Astrocyte (in vitro differentiated cells and primary cell): ENCODE data around the gene PTPRF.

ENCODE experiments used
- EZH2 ChIP-seq: IDR thresholded peaks from 2 replicates; pipeline ENCODE4 v1.6.1; 2012; ENCODE audit warnings: mild to moderate bottlenecking, low read length, inconsistent platforms; ENCODE audit not compliant: insufficient read depth
- TF ChIP-seq, protein P1 (sequence below): IDR thresholded peaks from 2 replicates; pipeline ENCODE4 v1.5.1; 2011; ENCODE audit warnings: low read depth, mild to moderate bottlenecking, inconsistent platforms, low read length, moderate library complexity; ENCODE audit not compliant: insufficient read depth

DNA sequence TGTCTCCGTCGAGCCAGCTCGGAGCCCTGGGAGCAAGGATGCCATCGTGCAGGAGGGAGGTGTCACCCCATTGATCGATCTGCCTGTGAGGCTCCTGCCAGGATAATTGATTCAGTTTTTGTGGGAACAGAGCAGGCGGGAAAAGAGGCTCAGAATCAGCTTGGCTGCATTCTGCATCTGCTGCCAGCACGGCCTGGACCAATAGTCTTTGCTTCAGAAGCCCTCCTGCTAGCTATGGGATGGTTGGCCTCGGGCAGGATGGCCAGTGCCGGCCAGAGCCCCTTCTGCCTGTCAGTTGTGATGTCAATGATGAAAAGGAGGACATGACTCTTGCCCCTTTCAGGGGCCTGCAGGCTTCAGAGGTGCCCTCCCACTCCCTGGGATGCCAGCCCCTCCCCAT is 39.6 kb downstream of the PTPRF start:
- TF ChIP-seq EZH2: no peak
- TF ChIP-seq, protein P1, sequence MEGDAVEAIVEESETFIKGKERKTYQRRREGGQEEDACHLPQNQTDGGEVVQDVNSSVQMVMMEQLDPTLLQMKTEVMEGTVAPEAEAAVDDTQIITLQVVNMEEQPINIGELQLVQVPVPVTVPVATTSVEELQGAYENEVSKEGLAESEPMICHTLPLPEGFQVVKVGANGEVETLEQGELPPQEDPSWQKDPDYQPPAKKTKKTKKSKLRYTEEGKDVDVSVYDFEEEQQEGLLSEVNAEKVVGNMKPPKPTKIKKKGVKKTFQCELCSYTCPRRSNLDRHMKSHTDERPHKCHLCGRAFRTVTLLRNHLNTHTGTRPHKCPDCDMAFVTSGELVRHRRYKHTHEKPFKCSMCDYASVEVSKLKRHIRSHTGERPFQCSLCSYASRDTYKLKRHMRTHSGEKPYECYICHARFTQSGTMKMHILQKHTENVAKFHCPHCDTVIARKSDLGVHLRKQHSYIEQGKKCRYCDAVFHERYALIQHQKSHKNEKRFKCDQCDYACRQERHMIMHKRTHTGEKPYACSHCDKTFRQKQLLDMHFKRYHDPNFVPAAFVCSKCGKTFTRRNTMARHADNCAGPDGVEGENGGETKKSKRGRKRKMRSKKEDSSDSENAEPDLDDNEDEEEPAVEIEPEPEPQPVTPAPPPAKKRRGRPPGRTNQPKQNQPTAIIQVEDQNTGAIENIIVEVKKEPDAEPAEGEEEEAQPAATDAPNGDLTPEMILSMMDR: no peak
